ENCODE measurements around the gene OXTR.

The OXTR gene

GRCh38 chr3:8755097-8755496 lies 14.3 kb downstream of the OXTR start:
- H3K4me2 ChIP-seq (ENCODE audit: low read depth, low read length): no peak overlapping the region
- H3K79me2 ChIP-seq (ENCODE audit: low read length): no peaks in the 10 kb centered on the region
- H4K20me1 ChIP-seq (ENCODE audit: insufficient read depth, low read length): no peaks in the 10 kb centered on the region
- no peaks in the 10 kb centered on the region for H3F3A ChIP-seq (ENCODE audit: insufficient read depth, low read length)
- H3K9me2 ChIP-seq (replicated peaks; ENCODE audit: insufficient read depth, low read length): no peaks in the 10 kb centered on the region
- H3K9ac ChIP-seq (ENCODE audit: low read length): no peak overlapping the region
- TF ChIP-seq EZH2 (optimal IDR thresholded peaks at IDR 0.05; ENCODE audit: low read depth, low read length) (no peak), EZH2phosphoT487 (IDR thresholded peaks at IDR 0.05; ENCODE audit: low read length) (no peak), CTCF (IDR thresholded peaks at IDR 0.05; ENCODE audit: low read length) (no peak)
- H3K27ac ChIP-seq (ENCODE audit: low read length): no peak overlapping the region
- no peak for DNase-seq
- H3K36me3 ChIP-seq (replicated peaks; ENCODE audit: insufficient read depth, low read length): no peaks in the 10 kb centered on the region
- no peaks in the 10 kb centered on the region for H3K9me3 ChIP-seq (replicated peaks; ENCODE audit: insufficient read depth, low read length)
- H3K4me1 ChIP-seq (ENCODE audit: low read length): no peaks in the 10 kb centered on the region
- H3K27me3 ChIP-seq (replicated peaks; ENCODE audit: insufficient read depth, low read length): no peaks in the 10 kb centered on the region
- H3K4me3 ChIP-seq (ENCODE audit: low read length): no peak overlapping the region
- no peak overlapping the region for H2AFZ ChIP-seq (ENCODE audit: low read length)

GRCh38 chr3:8752832-8753231 lies 16.6 kb downstream of the OXTR start:
- no peaks in the 10 kb centered on the region for H3K9me3 ChIP-seq (replicated peaks; ENCODE audit: insufficient read depth, low read length)
- DNase-seq: no peak
- no peaks in the 10 kb centered on the region for H3K36me3 ChIP-seq (replicated peaks; ENCODE audit: insufficient read depth, low read length)
- TF ChIP-seq EZH2 (optimal IDR thresholded peaks at IDR 0.05; ENCODE audit: low read depth, low read length): no peak
- TF ChIP-seq EZH2phosphoT487 (IDR thresholded peaks at IDR 0.05; ENCODE audit: low read length): no peak
- no peak for TF ChIP-seq CTCF (IDR thresholded peaks at IDR 0.05; ENCODE audit: low read length)
- H3F3A ChIP-seq (ENCODE audit: insufficient read depth, low read length): no peaks in the 10 kb centered on the region
- no peak overlapping the region for H3K9ac ChIP-seq (ENCODE audit: low read length)
- no peak overlapping the region for H3K4me3 ChIP-seq (ENCODE audit: low read length)
- no peaks in the 10 kb centered on the region for H3K79me2 ChIP-seq (ENCODE audit: low read length)
- no peak overlapping the region for H3K4me2 ChIP-seq (ENCODE audit: low read depth, low read length)
- H3K4me1 ChIP-seq (ENCODE audit: low read length): no peaks in the 10 kb centered on the region
- H3K9me2 ChIP-seq (replicated peaks; ENCODE audit: insufficient read depth, low read length): no peaks in the 10 kb centered on the region
- H3K27me3 ChIP-seq (replicated peaks; ENCODE audit: insufficient read depth, low read length): no peaks in the 10 kb centered on the region
- H2AFZ ChIP-seq (ENCODE audit: low read length): no peak overlapping the region
- no peaks in the 10 kb centered on the region for H4K20me1 ChIP-seq (ENCODE audit: insufficient read depth, low read length)
- H3K27ac ChIP-seq (ENCODE audit: low read length): no peak overlapping the region

- Histone ChIP-seq H3K4me1 (ENCODE audit: low read length) (no peaks in the 10 kb centered on the region), H3F3A (ENCODE audit: insufficient read depth, low read length) (no peaks in the 10 kb centered on the region), H4K20me1 (ENCODE audit: insufficient read depth, low read length) (no peaks in the 10 kb centered on the region), H3K4me3 (ENCODE audit: low read length) (no peak overlapping the region), H3K36me3 (replicated peaks; ENCODE audit: insufficient read depth, low read length) (no peaks in the 10 kb centered on the region), H3K79me2 (ENCODE audit: low read length) (no peaks in the 10 kb centered on the region), H3K9ac (ENCODE audit: low read length) (no peak overlapping the region), H3K9me2 (replicated peaks; ENCODE audit: insufficient read depth, low read length) (no peaks in the 10 kb centered on the region), H2AFZ (ENCODE audit: low read length) (no peak overlapping the region), H3K9me3 (replicated peaks; ENCODE audit: insufficient read depth, low read length) (no peaks in the 10 kb centered on the region), H3K27ac (ENCODE audit: low read length) (no peak overlapping the region), H3K27me3 (replicated peaks; ENCODE audit: insufficient read depth, low read length) (no peaks in the 10 kb centered on the region), H3K4me2 (ENCODE audit: low read depth, low read length) (no peak overlapping the region)
- TF ChIP-seq EZH2phosphoT487 (IDR thresholded peaks at IDR 0.05; ENCODE audit: low read length) (no peak), EZH2 (optimal IDR thresholded peaks at IDR 0.05; ENCODE audit: low read depth, low read length) (no peak), CTCF (IDR thresholded peaks at IDR 0.05; ENCODE audit: low read length) (no peak)
- no peak for DNase-seq
Measured at GRCh38 chr3:8749316-8749715, 20.1 kb downstream of the OXTR start.
